Renal pelvis (tissue), 4 donors: ENCODE measurements around the gene DCST2. TPM values are rescaled to one million over a fixed set of nuclear protein-coding genes. Genes with fewer than 3 reads are reported as not detected.

Source experiments
- DNase-seq: peaks from one replicate; pipeline ENCODE4 v3.0.0-alpha.2; 2013
- polyA plus RNA-seq, 3 donors: library from polyadenylated mRNA; unstranded; fragments of 120-200 nt; gene quantifications; one replicate each; pipeline ENCODE4 v1.2.1, GENCODE V29; 2013; ENCODE audit not compliant: insufficient read length in 3 of 3

Gene DCST2
- polyA plus RNA-seq, 3 donors: 1.9 to 2.8 (median 2.2) TPM

DNA sequence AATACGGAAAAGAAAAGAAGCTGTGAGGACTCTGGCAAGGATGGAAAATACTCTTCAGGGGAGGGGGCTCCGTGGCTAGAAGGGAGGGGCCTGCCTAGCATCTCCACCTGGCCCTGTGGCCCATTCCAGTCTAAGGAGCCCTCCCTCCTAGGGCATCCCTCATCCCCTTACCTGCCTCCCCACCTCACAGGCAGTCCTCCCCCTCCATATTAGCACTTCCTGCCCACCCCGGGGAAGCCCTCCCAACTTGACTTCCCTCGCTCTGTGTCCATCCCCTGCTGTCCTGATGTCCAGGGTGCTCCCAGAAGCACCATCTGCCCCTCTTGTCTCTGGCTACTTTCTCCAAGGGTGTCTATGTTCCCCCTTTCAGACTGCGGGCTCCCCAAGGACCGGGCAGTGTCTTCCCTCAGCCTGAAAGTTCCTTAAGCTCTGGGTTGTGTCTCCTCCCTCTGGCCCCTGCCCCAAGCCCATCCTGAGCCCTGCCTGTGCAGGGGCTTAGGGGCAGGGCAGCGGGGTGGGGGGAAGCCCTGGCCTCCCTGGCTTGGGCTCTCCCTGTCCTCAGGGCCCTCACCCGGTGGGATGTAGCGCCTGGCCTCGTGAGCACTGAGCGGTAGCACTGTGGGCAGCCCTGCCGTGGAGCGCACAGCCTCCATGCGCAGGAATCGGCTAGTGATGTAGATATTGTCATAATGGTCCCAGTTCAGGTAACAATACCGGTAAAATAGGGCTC is 3.9 kb downstream of the DCST2 start:
- DNase-seq: no peak

DNA sequence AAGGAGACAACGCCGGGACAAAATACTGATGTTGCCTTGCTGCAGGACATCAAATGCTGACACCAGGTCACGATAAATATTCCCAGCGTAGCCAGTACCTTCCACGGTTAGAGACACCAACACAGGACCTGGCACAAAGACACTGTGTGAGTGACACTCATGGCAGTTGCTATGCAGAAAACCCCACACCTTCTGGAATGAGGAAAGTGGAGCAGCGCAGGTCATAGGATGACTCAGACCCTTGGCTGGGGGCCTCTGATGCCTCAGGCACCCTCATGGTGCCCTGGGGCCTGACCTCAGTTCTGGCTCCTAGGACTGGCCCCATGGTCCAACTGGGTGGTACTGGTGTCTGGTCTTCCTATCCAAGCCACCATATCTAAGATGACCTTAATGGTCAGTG is 7.0 kb downstream of the DCST2 start:
- DNase-seq: no peak

DNA sequence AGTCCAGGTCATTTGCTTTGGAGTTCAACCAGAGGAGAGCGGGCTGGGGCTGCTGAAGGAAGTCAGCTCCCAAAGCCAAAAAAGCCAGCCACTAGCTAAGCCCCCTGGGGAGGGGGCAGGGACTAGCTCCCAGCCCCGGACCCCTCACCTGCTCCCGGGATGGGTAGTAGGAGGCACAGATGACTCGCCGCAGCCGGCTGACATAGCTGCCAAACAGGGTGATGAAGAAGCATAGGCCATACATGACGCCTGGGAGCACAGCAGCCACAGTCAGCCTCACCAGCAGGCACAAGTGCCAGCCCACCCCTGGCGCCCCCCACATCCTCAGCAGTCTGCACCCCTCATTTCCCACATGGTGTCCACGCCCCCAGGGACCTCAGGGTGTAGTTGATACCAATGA is 7.4 kb downstream of the DCST2 start:
- DNase-seq: no peak

DNA sequence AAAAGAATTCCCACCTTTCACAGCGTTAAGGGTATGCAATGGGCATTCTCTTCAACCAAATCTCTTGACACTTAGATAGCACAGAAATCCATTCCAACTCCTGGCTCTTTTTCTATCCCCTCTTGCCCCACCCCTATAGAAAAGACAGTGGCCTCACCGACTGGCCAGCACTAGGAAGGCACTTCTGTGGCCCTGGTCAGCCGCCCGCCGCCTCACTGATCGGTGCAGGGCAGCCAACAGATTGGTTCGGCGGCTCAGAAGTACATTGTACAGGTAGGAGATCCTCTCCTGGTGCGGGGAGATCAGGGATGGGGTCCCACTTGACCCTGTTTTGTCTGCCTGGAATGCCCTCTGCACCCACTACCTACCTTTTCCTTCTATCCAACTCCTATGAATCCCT is 9.3 kb downstream of the DCST2 start:
- DNase-seq: no peak

DNA sequence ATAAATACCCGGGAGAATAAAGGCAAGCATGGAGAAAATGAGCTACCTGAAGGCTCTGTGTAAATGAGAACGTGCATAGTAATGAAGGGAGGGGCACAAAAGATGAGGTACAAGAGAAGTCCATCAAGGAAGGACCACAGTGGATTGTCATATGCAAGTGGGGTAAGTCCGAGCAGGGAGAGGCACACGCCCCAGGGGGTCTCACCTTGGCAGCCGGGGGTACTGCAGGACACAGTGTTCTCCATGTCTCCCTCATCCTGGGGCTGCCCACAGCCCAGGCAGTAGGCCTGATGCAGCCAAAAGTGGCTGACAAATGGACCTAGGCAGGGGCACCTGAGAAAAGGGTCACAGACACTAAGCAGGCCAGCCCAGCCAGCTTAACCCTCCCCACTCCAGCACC is 10.0 kb downstream of the DCST2 start:
- DNase-seq: no peak

DNA sequence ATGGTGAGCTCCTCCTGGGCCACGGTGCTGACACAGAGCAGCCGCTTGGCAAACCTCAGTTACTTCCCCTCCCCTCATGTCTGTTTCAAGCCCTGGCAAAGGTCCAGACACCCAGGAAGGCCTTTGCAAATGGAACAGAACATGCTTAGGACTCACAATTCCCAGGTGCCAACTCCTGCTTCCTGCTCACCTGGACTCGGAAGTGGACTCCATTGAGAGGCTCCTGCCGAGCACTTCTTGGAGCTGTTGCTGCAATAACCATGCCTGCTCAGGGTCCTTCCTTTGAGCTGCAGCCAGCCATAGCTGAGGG is 10.7 kb downstream of the DCST2 start:
- DNase-seq: no peak

DNA sequence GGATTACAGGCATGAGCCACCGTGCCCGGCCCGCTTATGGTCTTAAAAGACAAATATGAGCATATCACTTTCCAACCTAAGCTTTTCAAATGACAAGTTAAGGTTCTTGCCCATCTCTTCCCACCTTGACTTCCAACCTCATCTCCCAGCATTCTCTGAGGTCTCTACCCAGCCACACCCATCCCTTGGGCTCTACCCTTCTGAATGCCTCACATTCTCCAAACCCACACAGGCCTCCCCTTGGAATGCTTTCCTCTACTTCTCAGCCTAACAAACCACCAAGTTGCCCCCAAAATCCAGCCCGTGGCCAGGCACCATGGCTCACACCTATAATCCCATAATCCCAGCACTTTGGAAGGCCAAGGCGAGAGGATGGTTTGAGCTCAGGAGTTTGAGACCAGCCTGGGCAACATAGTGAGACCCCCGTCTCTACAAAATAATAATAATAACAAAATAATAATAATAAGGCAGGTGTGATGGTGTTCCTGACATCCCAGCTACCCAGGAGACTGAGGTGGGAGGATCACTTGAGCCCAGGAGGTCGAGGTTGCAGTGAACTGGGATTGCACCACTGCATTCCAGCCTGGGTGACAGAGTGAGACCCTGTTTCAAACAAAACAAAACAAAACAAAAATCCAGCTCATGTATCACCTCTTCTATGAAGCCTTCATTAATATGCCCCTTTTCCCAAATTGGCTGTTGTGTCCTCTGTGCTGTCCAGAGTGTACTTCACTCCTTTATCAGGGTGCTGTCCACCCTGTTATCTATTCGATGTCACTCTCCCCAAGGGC is 11.2 kb downstream of the DCST2 start:
- DNase-seq: no peak

DNA sequence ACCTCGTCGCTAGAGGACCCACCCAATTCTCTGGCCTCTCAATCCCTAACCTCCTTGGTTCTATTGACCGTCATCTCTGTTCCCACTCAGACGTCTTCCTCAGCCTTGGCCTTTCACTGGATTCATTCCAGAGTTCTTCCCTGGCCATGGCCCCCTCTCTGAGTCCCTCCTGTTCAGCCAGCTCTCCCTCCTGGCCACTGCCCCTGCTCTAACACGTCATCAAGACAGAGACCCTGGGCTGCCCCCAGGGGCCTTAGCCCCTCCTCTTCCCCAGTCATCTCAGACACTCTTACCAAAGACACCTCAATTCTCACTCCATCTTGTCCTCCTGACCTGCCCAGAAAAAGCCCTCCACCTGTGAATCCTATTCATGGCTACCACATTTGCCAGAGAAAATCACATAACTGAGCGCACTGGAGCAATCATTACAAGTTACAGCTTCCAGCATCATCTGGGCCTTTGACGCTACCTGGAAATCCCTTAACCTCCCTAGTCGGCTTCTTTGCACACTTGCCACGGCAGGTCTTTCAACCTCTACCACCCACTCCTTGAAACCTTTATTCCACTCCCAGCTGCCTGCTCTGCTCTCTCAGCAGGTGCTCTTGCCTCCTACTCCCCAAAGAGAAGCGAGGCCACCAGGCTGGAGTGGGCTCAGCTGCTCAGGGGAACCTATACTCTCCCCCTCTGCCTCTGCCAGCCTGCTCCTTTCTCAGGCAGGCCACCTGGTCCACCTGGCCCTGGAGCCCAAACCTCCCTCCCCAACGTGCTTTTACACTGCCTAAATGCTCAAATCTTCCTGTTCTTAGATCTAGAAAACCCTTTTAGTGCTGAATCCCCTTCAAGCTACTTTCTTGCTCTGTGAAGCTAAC is 14.0 kb downstream of the DCST2 start:
- no peak for DNase-seq

DNA sequence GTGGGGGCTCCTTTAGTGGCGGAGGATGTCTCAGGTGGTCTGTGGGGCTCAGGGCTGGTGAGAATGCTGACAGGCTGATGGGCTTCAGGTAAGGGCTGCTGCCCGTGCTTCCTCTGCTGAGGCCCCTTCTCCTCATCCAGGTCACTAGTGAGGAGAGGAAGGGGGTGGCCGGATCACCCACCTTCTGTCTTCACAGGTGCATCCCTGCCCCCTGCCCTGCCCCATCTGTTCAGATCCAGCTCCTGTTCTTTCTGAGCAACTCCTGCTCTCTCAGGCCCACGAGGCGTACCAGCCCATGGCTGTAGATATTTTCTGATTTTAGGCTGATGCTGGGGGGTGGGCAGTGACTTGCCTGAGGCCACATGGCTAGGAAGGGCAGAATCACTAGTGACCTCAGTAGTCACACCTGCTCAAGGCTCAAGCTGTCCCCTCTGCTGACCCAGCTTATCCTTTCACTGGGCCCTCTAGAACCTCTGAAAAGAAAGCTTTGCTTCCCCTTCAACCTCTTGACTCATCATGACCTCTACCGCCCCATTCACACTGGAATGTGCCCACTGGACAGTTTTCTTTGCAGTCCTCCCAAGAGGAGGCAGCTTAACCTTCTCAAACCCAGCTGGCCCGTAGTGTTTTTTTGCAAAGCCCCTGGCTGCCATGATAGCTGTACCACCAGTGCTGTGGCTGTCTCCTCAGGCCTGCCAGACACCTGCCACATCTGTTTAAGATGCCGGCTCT is 14.8 kb downstream of the DCST2 start:
- DNase-seq: no peak

DNA sequence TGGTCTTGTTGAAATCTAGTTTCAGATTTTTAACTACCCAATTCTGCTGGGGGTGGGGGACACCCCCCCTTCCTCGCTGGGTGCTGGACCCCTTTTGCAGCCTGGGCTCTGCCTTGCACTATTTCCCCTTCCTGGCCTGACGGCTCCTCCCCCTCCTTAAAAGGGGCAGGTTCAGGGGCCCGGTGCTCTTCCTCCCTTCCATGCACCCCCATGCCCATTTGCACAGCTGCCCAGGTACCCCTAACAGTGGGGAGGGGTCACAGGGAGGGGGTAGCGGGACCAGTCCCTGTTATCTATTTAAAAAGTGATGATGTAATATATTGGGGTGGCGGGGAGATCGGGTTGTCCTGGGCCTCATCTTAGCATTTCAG is 15.7 kb downstream of the DCST2 start:
- DNase-seq: no peak

DNA sequence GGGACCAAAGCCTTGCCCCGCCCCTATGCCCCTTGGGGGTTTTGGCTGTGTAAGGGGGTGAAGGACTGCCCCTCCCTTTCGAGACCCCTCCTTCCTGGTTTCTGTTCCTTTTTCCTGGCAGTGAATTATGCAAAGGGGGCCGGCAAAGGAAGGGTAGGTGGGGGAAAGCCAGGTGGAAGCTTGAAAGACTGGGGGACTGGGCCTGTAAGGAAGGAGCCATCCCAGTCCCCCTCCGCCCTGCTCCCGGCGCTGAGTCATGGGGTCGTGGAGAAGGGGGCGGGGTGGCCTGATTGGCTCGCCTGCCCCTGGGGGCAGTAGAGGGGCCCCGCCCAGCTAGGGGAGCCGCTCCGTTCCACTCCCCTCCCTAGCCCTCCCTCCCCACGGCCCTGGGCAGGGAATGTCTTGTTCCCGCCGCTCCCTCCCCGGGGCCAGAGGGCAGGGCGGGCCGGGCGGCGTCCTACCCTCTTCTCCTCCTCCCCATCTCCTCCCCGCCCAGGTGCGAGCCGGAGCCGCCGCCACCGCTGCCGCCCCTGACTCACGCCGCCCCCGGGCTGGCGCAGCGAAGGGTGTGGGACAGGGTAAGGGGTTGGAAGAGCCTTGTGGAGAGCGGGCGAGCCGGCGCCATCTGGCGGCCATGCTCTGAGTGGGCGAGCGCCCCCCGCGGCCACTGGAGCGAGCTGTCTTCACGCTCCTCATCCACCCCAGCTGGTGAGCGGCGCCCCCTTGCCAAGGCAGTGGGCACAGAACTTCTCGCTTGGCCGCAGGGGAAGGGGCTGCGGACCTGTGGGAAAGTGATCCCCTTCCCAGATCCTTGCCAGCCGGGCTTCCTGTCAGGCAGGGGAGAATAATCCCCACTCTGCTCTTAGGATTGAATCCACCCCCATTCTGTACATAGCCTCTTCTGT is 16.3 kb downstream of the DCST2 start:
- peak; percentile 88 for DNase-seq

DNA sequence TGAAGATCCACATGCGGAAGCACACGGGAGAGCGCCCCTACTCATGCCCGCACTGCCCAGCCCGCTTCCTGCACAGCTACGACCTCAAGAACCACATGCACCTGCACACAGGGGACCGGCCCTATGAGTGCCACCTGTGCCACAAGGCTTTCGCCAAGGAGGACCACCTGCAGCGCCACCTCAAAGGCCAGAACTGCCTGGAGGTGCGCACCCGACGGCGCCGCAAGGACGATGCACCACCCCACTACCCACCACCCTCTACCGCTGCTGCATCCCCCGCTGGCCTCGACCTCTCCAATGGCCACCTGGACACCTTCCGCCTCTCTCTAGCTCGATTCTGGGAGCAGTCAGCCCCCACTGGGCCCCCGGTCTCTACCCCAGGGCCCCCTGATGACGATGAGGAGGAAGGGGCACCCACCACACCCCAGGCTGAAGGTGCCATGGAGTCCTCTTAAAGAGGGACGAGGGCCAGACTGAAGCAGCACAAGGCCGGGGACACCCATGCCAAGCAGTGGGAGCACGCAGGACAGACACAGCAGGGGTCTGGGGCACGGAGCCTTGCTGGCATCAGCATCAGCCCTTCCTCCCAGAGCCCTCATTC is 17.2 kb downstream of the DCST2 start:
- no peak for DNase-seq

DNA sequence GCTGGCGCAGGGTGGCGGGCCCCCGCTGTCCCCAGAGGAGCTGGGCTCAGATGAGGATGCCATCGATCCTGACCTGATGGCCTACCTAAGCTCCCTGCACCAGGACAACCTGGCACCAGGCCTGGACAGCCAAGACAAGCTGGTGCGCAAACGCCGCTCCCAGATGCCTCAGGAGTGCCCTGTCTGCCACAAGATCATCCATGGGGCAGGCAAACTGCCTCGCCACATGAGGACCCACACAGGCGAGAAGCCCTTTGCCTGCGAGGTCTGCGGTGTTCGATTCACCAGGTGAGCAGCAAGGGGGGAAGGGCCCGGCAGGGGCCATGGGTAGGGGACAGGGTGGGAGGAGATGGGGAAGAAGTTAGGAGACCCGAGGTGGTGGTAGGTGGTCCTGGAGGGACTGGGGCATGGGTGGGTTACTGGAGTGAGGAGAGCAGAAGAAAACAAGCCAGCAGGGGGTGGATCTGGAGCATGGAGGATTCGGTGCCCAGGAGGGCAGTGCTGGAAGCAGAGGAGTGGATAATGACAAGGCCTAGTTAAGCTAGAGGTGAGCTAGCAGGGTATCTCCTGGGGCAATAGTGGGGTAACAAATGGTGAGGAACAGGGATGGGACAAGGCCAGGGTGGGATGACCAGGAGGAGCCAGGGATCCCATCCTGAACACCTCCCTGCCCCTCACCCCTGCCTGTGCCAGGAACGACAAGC is 17.9 kb downstream of the DCST2 start:
- no peak for DNase-seq

DNA sequence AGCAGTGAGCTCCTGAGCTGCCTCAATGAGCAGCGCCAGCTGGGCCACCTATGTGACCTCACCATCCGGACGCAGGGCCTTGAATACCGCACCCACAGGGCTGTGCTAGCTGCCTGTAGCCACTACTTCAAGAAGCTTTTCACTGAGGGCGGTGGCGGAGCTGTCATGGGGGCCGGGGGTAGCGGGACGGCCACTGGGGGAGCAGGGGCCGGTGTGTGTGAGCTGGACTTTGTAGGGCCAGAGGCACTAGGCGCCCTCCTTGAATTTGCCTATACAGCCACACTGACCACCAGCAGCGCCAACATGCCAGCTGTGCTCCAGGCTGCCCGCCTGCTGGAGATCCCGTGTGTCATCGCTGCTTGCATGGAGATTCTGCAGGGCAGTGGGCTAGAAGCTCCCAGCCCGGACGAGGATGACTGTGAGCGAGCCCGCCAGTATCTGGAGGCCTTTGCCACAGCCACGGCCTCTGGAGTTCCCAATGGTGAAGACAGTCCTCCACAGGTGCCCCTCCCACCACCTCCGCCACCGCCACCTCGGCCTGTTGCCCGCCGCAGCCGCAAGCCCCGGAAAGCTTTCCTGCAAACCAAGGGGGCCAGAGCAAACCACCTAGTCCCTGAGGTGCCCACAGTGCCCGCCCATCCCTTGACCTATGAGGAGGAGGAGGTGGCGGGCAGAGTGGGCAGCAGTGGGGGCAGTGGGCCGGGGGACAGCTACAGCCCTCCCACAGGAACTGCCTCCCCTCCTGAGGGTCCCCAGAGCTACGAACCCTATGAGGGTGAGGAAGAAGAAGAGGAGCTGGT is 18.7 kb downstream of the DCST2 start:
- DNase-seq: no peak

DNA sequence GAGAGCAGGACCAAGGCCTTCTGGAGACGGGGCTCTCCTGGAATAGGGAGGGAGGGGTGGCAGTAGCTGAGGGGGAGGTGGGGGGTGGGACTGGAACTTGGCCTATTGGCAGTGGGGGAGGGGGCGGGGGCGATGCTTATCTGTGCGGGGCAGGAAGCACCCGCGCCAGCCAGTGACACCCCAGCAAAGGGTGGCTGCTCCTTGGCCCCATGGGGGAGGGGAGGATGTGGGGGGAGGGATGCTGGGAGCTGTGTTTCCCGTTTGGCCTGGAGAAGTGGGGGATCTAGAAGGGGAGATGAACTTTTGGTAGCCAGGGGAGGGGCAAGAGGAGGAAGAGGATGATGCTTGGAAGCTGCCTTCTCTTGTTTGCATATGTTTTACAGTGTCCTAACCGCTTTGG is 19.9 kb downstream of the DCST2 start:
- DNase-seq: no peak

DNA sequence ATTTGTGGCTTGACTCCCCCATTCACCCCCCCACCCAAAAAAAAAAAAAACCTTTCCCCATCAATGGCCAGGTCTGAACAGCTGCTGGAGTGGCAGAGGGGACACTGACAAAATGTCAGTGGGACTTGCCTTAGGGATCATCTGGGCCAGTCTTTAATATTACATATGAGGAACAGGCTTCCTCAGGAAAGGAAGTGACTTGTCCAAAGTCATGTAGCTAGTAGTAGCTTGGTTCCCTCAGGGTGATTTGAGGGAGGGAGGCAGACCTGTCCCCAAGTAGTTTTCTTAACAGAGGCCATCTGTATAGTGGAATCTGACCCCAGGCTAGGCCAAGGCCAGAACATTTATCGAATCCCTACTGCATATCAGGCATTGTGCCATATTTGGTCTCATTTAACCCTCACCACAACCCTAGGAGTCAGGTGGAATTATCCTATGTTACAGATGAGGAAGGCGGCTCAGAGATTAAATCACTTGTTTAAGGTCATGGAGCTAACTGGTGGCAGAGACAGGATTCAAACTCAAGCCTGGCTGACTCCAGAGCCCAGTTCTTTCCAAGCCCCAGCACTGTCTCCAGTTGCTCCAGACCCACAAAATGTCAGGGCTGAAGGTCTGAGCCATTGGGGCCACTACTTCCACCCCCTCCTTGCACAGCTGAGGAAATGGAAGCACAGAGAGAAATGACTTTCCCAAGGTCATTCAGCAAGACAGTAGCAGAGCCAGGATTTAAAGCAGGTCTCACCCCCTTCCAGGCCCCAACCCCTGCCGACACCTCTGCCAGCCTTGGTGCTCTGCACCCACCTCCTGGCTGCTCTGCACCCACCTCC is 20.6 kb downstream of the DCST2 start:
- DNase-seq: no peak

DNA sequence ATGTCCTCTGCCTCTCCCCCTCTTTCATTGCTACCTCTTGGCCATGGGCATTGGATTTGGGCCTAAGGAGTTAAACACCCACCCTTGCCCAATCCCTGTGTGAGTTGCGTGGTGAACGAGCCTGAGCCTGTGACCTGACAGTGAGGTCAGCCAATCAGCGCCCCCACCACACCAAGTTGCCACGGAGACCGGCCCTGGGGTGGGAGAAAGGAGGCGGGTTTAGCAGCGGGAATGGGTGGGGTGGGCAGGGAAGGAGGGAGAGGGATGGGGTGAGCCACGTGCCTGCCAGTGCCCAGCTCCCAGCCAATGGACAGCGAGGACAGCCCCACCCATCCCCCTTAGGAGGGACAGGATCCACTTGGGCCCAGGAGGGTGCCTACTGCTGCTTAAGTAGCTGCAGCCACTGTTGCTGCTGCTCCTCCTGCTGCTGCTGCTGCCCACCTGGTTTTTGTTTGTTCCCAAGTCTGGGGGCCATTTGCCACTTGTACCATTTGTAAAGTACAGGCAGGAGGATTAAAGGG is 21.5 kb downstream of the DCST2 start:
- DNase-seq: no peak
